SK-N-MC (cell line): ENCODE measurements around the gene BAG3.

Source experiments
- EZH2 ChIP-seq: fragments of 200-600 bp; sonication (generic); IDR thresholded peaks from one replicate; pipeline ENCODE4 v1.6.1; 2017; ENCODE audit warnings: antibody characterized with exemption
- FOXP2 ChIP-seq: optimal IDR thresholded peaks from 2 replicates; pipeline ENCODE3; 2011; ENCODE audit warnings: mild to moderate bottlenecking, moderate library complexity; ENCODE audit not compliant: insufficient read depth; ENCODE audit errors: extremely low read length, control extremely low read depth
- POLR2AphosphoS5 ChIP-seq: IDR thresholded peaks from 2 replicates; pipeline ENCODE4 v1.6.1; 2012; ENCODE audit warnings: mild to moderate bottlenecking, low read depth, low read length, borderline replicate concordance

- TF ChIP-seq EZH2 (no peak), POLR2AphosphoS5 (no peak), FOXP2 (no peak)
Measured at GRCh38 chr10:119659951-119660350, 8.8 kb downstream of the BAG3 start.
